Measurements from ENCODE around the gene RSRC1.
"Not testable (repeated sequence)": the region's sequence is repeated elsewhere in the genome, so short reads cannot be mapped to it uniquely, and the experiment has no call there.

RSRC1 gene

GRCh38 chr3:158463556-158463955 is 353.7 kb downstream of the RSRC1 start:
- no peak for DNase-seq (ENCODE audit: low read depth)

GRCh38 chr3:158465074-158465473 is 355.2 kb downstream of the RSRC1 start:
- no peak for DNase-seq (ENCODE audit: low read depth)

GRCh38 chr3:158470944-158471638 is 361.2 kb downstream of the RSRC1 start:
- no peak for DNase-seq (ENCODE audit: low read depth)

GRCh38 chr3:158471639-158472294 is 361.9 kb downstream of the RSRC1 start:
- DNase-seq (ENCODE audit: low read depth): no peak

GRCh38 chr3:158479051-158479450 is 369.2 kb downstream of the RSRC1 start:
- DNase-seq (ENCODE audit: low read depth): no peak

GRCh38 chr3:158483701-158484235 is 373.9 kb downstream of the RSRC1 start:
- DNase-seq (ENCODE audit: low read depth): no peak

GRCh38 chr3:158486200-158486599 is 376.3 kb downstream of the RSRC1 start:
- DNase-seq (ENCODE audit: low read depth): no peak

GRCh38 chr3:158488670-158489069 is 378.8 kb downstream of the RSRC1 start:
- DNase-seq (ENCODE audit: low read depth): no peak

GRCh38 chr3:158489181-158489580 is 379.3 kb downstream of the RSRC1 start:
- no peak for DNase-seq (ENCODE audit: low read depth)

GRCh38 chr3:158491968-158492367 is 382.1 kb downstream of the RSRC1 start:
- DNase-seq (ENCODE audit: low read depth): no peak

GRCh38 chr3:158492685-158493084 is 382.8 kb downstream of the RSRC1 start:
- no peak for DNase-seq (ENCODE audit: low read depth)

- no peak for DNase-seq (ENCODE audit: low read depth)
Measured at GRCh38 chr3:158493931-158494330, 384.0 kb downstream of the RSRC1 start.

GRCh38 chr3:158494673-158495072 is 384.8 kb downstream of the RSRC1 start:
- DNase-seq (ENCODE audit: low read depth): no peak

GRCh38 chr3:158495398-158495902 is 385.6 kb downstream of the RSRC1 start:
- DNase-seq (ENCODE audit: low read depth): not testable (repeated sequence)

- DNase-seq (ENCODE audit: low read depth): no peak
Measured at GRCh38 chr3:158505117-158505516, 395.2 kb downstream of the RSRC1 start.

GRCh38 chr3:158506456-158506855 is 396.6 kb downstream of the RSRC1 start:
- no peak for DNase-seq (ENCODE audit: low read depth)

GRCh38 chr3:158508481-158508880 is 398.6 kb downstream of the RSRC1 start:
- no peak for DNase-seq (ENCODE audit: low read depth)

GRCh38 chr3:158509891-158510290 is 400.0 kb downstream of the RSRC1 start:
- DNase-seq (ENCODE audit: low read depth): no peak

GRCh38 chr3:158516729-158517128 is 406.8 kb downstream of the RSRC1 start:
- DNase-seq (ENCODE audit: low read depth): not testable (repeated sequence)

GRCh38 chr3:158519776-158520175 is 409.9 kb downstream of the RSRC1 start:
- no peak for DNase-seq (ENCODE audit: low read depth)

GRCh38 chr3:158520433-158520832 is 410.5 kb downstream of the RSRC1 start:
- no peak for DNase-seq (ENCODE audit: low read depth)

- DNase-seq (ENCODE audit: low read depth): no peak
Measured at GRCh38 chr3:158522221-158523136, 412.6 kb downstream of the RSRC1 start.
